ENCODE data around the gene SDK2. TPM values are rescaled to one million over a fixed set of nuclear protein-coding genes. Genes with fewer than 3 reads are reported as not detected.
A peak's percentile ranks its signal among the peaks of the same experiment; 100 is the strongest.

Gene SDK2
- total RNA-seq, 1 donor from 2014 or later, result 11.2 TPM

DNA sequence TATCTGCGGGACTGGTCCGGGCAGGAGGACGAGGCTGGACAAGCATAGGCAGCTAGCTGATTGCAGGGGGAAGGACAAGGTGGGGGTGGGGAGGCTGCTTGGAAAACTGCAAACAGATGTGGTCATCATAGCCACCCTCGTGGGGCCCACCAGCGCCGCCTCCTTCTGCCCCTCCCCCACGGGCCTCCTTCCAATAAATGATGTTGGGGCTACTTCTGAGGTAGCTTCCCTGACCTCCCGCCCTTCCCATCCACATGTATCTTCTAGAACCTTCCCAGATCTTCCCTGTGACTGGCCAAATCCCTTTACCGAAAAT lies 320.1 kb downstream of the SDK2 start:
- H3K9me3 Mint-ChIP-seq (ENCODE audit: unreplicated experiment), result peaks cover 4% of the 10 kb centered on the region
- H3K36me3 ChIP-seq (ENCODE audit: insufficient read depth, low read length), result no peaks in the 10 kb centered on the region
- DNase-seq (ENCODE audit: low read depth), result no peak
- H3K27me3 Mint-ChIP-seq (ENCODE audit: low read depth, unreplicated experiment), result peaks cover 4% of the 10 kb centered on the region
- no peaks in the 10 kb centered on the region for H4K20me1 ChIP-seq (ENCODE audit: insufficient read depth, low read length)
- no peaks in the 10 kb centered on the region for H3K36me3 Mint-ChIP-seq (ENCODE audit: low read depth, unreplicated experiment)
- H3K27ac Mint-ChIP-seq (ENCODE audit: unreplicated experiment), result no peak overlapping the region
- no peak overlapping the region for H3K9ac ChIP-seq (ENCODE audit: low read length)
- H3K79me2 ChIP-seq (ENCODE audit: insufficient read depth, low read length), result no peaks in the 10 kb centered on the region
- no peak overlapping the region for H3K4me3 ChIP-seq (ENCODE audit: insufficient read depth, low read depth, low read length)
- TF ChIP-seq, protein P1, sequence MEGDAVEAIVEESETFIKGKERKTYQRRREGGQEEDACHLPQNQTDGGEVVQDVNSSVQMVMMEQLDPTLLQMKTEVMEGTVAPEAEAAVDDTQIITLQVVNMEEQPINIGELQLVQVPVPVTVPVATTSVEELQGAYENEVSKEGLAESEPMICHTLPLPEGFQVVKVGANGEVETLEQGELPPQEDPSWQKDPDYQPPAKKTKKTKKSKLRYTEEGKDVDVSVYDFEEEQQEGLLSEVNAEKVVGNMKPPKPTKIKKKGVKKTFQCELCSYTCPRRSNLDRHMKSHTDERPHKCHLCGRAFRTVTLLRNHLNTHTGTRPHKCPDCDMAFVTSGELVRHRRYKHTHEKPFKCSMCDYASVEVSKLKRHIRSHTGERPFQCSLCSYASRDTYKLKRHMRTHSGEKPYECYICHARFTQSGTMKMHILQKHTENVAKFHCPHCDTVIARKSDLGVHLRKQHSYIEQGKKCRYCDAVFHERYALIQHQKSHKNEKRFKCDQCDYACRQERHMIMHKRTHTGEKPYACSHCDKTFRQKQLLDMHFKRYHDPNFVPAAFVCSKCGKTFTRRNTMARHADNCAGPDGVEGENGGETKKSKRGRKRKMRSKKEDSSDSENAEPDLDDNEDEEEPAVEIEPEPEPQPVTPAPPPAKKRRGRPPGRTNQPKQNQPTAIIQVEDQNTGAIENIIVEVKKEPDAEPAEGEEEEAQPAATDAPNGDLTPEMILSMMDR (IDR thresholded peaks at IDR 0.05; ENCODE audit: insufficient read depth, low read depth, low read length), result no peak
- TF ChIP-seq EZH2 (IDR thresholded peaks at IDR 0.05; ENCODE audit: insufficient read depth, low read length), result no peak
- H3K4me2 ChIP-seq (ENCODE audit: low read length), result peak overlapping the region; percentile 41
- no peak overlapping the region for H3K4me3 Mint-ChIP-seq (ENCODE audit: unreplicated experiment)
- H3K27me3 ChIP-seq (ENCODE audit: insufficient read depth, low read length), result no peaks in the 10 kb centered on the region
- peaks cover 6% of the 10 kb centered on the region for H3K4me1 ChIP-seq (ENCODE audit: insufficient read depth, low read length)
- H3K4me1 Mint-ChIP-seq (ENCODE audit: low read depth, unreplicated experiment), result peaks cover 9% of the 10 kb centered on the region
- peak overlapping the region; percentile 34 for H2AFZ ChIP-seq (ENCODE audit: low read depth, low read length)
- no peak for FAIRE-seq
- no peaks in the 10 kb centered on the region for H3K9me3 ChIP-seq (ENCODE audit: insufficient read depth, low read depth, low read length)
- H3K27ac ChIP-seq (ENCODE audit: low read depth, low read length), result no peak overlapping the region

DNA sequence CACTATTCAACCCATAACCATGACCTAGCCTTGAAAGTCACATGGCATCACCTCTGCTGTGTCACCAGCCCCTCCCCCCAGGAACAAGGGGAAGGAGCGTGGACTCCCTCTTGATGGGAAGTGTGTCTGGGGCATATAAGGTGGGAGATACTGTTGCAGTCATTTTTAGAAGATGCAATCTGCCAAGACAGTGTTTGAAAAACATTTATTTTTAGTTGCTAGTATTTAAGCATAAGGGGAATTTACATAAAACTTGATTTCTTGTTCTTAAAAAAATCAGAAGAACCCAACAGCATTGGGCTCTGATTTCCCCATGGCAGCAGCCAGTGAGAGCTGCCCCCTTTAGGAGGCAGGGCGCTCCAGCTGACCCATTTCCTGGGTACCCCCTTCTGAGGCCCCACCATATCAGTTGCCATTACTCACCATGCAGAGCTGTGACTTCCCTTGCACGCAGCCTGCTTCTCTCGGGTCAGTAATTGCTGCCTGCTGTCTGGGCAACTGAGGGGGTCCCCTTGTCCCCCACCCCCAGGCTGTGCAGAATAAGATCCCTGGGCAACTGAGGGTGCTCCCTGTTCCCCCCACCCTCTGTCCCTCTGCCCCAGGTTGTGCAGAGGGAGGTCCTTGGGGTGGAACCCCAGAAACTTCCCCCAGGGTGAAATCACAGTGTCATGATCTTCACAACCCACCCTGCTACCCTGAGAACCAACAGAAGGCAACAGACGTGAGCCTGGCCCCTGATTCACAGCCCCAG lies 320.7 kb downstream of the SDK2 start:
- peaks cover 6% of the 10 kb centered on the region for H3K4me1 ChIP-seq (ENCODE audit: insufficient read depth, low read length)
- Mint-ChIP-seq H3K4me3 (ENCODE audit: unreplicated experiment) (no peak overlapping the region), H3K9me3 (ENCODE audit: unreplicated experiment) (peaks cover 4% of the 10 kb centered on the region), H3K36me3 (ENCODE audit: low read depth, unreplicated experiment) (no peaks in the 10 kb centered on the region), H3K27ac (ENCODE audit: unreplicated experiment) (no peak overlapping the region), H3K27me3 (ENCODE audit: low read depth, unreplicated experiment) (peaks cover 4% of the 10 kb centered on the region), H3K4me1 (ENCODE audit: low read depth, unreplicated experiment) (peaks cover 9% of the 10 kb centered on the region)
- no peaks in the 10 kb centered on the region for H3K79me2 ChIP-seq (ENCODE audit: insufficient read depth, low read length)
- no peaks in the 10 kb centered on the region for H4K20me1 ChIP-seq (ENCODE audit: insufficient read depth, low read length)
- peak overlapping the region; percentile 34 for H2AFZ ChIP-seq (ENCODE audit: low read depth, low read length)
- FAIRE-seq, result no peak
- H3K27me3 ChIP-seq (ENCODE audit: insufficient read depth, low read length), result no peaks in the 10 kb centered on the region
- TF ChIP-seq, protein P1 (IDR thresholded peaks at IDR 0.05; ENCODE audit: insufficient read depth, low read depth, low read length), result no peak
- TF ChIP-seq EZH2 (IDR thresholded peaks at IDR 0.05; ENCODE audit: insufficient read depth, low read length), result no peak
- no peaks in the 10 kb centered on the region for H3K9me3 ChIP-seq (ENCODE audit: insufficient read depth, low read depth, low read length)
- peak overlapping the region; percentile 41 for H3K4me2 ChIP-seq (ENCODE audit: low read length)
- H3K4me3 ChIP-seq (ENCODE audit: insufficient read depth, low read depth, low read length), result no peak overlapping the region
- H3K27ac ChIP-seq (ENCODE audit: low read depth, low read length), result no peak overlapping the region
- no peaks in the 10 kb centered on the region for H3K36me3 ChIP-seq (ENCODE audit: insufficient read depth, low read length)
- no peak overlapping the region for H3K9ac ChIP-seq (ENCODE audit: low read length)
- no peak for DNase-seq (ENCODE audit: low read depth)

DNA sequence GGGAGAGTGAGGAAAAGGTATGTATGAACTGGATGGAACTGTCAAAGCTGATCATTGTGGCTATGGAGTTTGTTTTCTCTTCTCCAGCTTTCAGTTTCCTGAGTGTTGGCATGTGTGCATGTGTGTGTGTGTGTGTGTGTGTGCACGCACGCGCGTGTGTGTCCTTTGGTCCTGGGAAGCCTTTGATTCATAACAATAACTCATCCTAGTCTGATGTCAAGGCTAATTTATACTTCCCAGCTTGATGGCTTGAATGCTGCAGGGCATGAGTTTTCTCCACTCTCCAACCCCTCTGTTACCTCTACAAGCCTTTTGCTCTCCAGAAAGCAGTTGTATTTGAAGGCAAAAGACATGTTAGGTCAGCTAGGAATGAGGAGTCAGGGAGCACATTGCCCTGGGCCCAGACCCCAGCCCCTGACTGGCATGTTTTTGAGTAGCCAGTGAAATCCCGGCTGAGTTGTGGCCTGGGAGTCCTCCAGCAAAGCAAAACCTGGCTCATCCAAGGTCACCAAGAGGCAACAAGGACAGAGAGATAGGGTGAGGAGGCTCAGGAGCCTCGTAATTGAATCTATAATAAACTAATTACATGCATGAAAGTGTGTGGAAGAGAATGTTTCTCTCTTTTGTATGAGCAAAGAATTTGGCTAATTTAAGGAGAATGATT lies 323.5 kb downstream of the SDK2 start:
- H3K4me3 Mint-ChIP-seq (ENCODE audit: unreplicated experiment), result no peak overlapping the region
- Histone ChIP-seq H3K27ac (ENCODE audit: low read depth, low read length) (no peak overlapping the region), H3K4me2 (ENCODE audit: low read length) (no peak overlapping the region), H3K4me3 (ENCODE audit: insufficient read depth, low read depth, low read length) (no peak overlapping the region), H2AFZ (ENCODE audit: low read depth, low read length) (no peak overlapping the region), H3K9ac (ENCODE audit: low read length) (no peak overlapping the region), H3K36me3 (ENCODE audit: insufficient read depth, low read length) (no peaks in the 10 kb centered on the region), H4K20me1 (ENCODE audit: insufficient read depth, low read length) (no peaks in the 10 kb centered on the region), H3K4me1 (ENCODE audit: insufficient read depth, low read length) (peaks cover 6% of the 10 kb centered on the region), H3K79me2 (ENCODE audit: insufficient read depth, low read length) (no peaks in the 10 kb centered on the region), H3K9me3 (ENCODE audit: insufficient read depth, low read depth, low read length) (no peaks in the 10 kb centered on the region), H3K27me3 (ENCODE audit: insufficient read depth, low read length) (no peaks in the 10 kb centered on the region)
- H3K4me1 Mint-ChIP-seq (ENCODE audit: low read depth, unreplicated experiment), result peaks cover 12% of the 10 kb centered on the region
- H3K9me3 Mint-ChIP-seq (ENCODE audit: unreplicated experiment), result peaks cover 4% of the 10 kb centered on the region
- no peak overlapping the region for H3K27ac Mint-ChIP-seq (ENCODE audit: unreplicated experiment)
- DNase-seq (ENCODE audit: low read depth), result no peak
- no peak for FAIRE-seq
- H3K27me3 Mint-ChIP-seq (ENCODE audit: low read depth, unreplicated experiment), result peaks cover 14% of the 10 kb centered on the region
- H3K36me3 Mint-ChIP-seq (ENCODE audit: low read depth, unreplicated experiment), result no peaks in the 10 kb centered on the region
- no peak for TF ChIP-seq EZH2 (IDR thresholded peaks at IDR 0.05; ENCODE audit: insufficient read depth, low read length)
- TF ChIP-seq, protein P1 (IDR thresholded peaks at IDR 0.05; ENCODE audit: insufficient read depth, low read depth, low read length), result no peak
